ENCODE data around the gene GIMAP5.
"Not testable (repeated sequence)": the region's sequence is repeated elsewhere in the genome, so short reads cannot be mapped to it uniquely, and the experiment has no call there.

The GIMAP5 gene

GRCh38 chr7:150753239-150753638 is 16.0 kb downstream of the GIMAP5 start:
- H3K9me3 ChIP-seq (ENCODE audit: insufficient read depth, low read depth, low read length), result no peaks in the 10 kb centered on the region
- no peak overlapping the region for H3K9ac ChIP-seq (ENCODE audit: low read depth, low read length)
- H3K27ac ChIP-seq (ENCODE audit: low read length), result no peak overlapping the region
- H3K4me3 ChIP-seq (ENCODE audit: low read length), result no peak overlapping the region
- no peaks in the 10 kb centered on the region for H3K4me1 ChIP-seq (ENCODE audit: insufficient read depth, low read length)
- no peaks in the 10 kb centered on the region for H3K36me3 ChIP-seq (ENCODE audit: insufficient read depth, low read depth, low read length)
- H3K27me3 ChIP-seq (ENCODE audit: insufficient read depth, low read length), result peaks cover 56% of the 10 kb centered on the region

GRCh38 chr7:150753826-150754603 is 16.8 kb downstream of the GIMAP5 start:
- no peaks in the 10 kb centered on the region for H3K9me3 ChIP-seq (ENCODE audit: insufficient read depth, low read depth, low read length)
- H3K27ac ChIP-seq (ENCODE audit: low read length), result no peak overlapping the region
- no peak overlapping the region for H3K4me3 ChIP-seq (ENCODE audit: low read length)
- H3K27me3 ChIP-seq (ENCODE audit: insufficient read depth, low read length), result peaks cover 48% of the 10 kb centered on the region
- no peak overlapping the region for H3K9ac ChIP-seq (ENCODE audit: low read depth, low read length)
- no peaks in the 10 kb centered on the region for H3K4me1 ChIP-seq (ENCODE audit: insufficient read depth, low read length)
- H3K36me3 ChIP-seq (ENCODE audit: insufficient read depth, low read depth, low read length), result no peaks in the 10 kb centered on the region

DNA sequence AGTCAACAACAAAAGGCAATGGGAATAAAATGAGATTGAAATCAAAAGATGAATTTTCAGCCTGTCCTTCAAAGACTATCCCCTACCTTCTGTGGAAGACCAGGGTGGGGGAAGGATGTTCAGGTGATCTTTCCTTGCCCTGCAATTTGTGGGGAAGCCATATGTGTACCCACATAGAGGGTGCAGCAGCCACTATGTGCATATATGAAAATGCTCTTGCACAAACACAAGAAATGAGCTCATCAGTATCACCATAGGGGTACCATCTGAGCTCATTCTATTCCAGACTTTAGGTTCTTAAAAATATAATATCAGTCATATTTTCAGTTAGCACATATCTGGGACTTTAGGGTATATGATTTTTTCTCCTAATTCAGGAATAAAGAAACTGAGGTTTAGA is 17.7 kb downstream of the GIMAP5 start:
- Histone ChIP-seq H3K27ac (ENCODE audit: low read length) (no peak overlapping the region), H3K27me3 (ENCODE audit: insufficient read depth, low read length) (peaks cover 39% of the 10 kb centered on the region)

DNA sequence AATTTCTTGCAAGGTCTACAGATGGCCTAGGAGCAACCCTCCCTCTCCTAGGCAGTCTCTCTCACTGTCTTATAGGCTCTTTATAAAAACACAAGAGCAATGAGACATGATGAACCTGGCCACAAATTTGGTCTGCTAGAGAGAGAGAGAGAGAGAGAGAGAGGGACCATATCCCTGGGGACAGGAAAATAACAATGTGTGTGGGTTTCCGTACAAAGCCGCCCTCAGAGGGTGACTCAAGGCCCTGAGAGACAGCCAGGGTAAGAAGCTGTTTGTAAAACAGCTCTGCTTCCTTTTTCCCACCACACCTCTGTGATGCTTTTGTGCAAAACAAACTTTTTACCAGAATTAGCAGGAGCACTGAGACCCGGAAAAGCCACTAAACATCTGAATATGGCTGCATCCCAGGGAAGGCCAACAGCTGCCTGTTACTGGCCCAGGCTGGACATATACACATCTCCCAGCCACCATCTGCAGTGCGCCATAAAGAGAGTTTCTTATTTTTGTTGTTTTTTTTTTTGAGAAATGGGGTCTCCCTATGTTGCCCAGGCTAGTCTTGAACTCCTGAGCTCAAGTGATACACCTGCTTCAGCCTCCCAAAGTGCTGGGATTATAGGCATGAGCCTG is 18.4 kb downstream of the GIMAP5 start:
- Histone ChIP-seq H3K27ac (ENCODE audit: low read length) (no peak overlapping the region), H3K9ac (ENCODE audit: low read depth, low read length) (no peak overlapping the region), H3K27me3 (ENCODE audit: insufficient read depth, low read length) (peaks cover 33% of the 10 kb centered on the region), H3K4me3 (ENCODE audit: low read length) (no peak overlapping the region), H3K4me1 (ENCODE audit: insufficient read depth, low read length) (no peaks in the 10 kb centered on the region), H3K36me3 (ENCODE audit: insufficient read depth, low read depth, low read length) (no peaks in the 10 kb centered on the region), H3K9me3 (ENCODE audit: insufficient read depth, low read depth, low read length) (no peaks in the 10 kb centered on the region)

More for the DNA sequence above, 17.7 kb downstream of the GIMAP5 start:
- Histone ChIP-seq H3K4me3 (ENCODE audit: low read length) (no peak overlapping the region), H3K9me3 (ENCODE audit: insufficient read depth, low read depth, low read length) (no peaks in the 10 kb centered on the region), H3K4me1 (ENCODE audit: insufficient read depth, low read length) (no peaks in the 10 kb centered on the region), H3K9ac (ENCODE audit: low read depth, low read length) (no peak overlapping the region), H3K36me3 (ENCODE audit: insufficient read depth, low read depth, low read length) (no peaks in the 10 kb centered on the region)

DNA sequence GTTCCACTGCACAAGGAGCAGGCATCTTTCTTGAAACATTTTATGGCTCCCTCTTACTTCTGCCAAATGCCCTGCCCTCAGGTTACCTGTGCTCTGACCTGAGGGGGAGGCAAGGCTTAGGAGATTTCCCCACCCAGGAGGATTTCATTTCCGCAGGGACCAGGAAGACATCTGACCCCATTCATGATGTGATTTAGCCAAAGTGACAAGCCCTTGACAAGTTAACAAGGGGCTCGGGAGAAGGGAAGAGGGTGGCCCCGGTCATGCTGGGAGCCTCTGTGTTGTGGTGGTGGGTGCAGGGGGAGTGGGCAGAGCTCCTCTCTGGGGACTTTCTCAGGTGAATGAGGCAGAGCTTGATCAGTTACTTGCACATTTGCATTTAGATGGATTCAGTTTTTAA is 18.9 kb downstream of the GIMAP5 start:
- no peak overlapping the region for H3K27ac ChIP-seq (ENCODE audit: low read length)
- no peak overlapping the region for H3K9ac ChIP-seq (ENCODE audit: low read depth, low read length)
- no peaks in the 10 kb centered on the region for H3K36me3 ChIP-seq (ENCODE audit: insufficient read depth, low read depth, low read length)
- peaks cover 32% of the 10 kb centered on the region for H3K27me3 ChIP-seq (ENCODE audit: insufficient read depth, low read length)
- no peak overlapping the region for H3K4me3 ChIP-seq (ENCODE audit: low read length)
- no peaks in the 10 kb centered on the region for H3K4me1 ChIP-seq (ENCODE audit: insufficient read depth, low read length)
- H3K9me3 ChIP-seq (ENCODE audit: insufficient read depth, low read depth, low read length), result no peaks in the 10 kb centered on the region

DNA sequence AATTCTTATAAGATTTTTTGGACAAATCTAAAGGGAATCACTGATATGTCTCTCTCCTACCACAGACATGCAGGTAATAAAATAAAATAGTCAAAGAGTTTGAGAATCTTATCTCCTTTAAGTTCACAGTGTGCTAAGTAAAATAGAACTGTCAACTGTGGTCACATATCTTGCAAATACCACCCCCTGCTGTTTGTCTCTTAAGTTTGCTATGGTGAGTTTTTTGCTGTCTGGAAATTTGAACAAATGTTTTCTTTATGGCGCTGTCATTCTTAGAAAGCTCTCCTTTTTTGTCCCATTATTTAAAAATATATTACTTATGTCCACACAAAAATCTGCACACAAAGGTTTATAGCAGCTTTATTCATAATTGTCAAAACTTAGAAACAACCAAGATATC is 19.6 kb downstream of the GIMAP5 start:
- peaks cover 28% of the 10 kb centered on the region for H3K27me3 ChIP-seq (ENCODE audit: insufficient read depth, low read length)
- no peak overlapping the region for H3K4me3 ChIP-seq (ENCODE audit: low read length)
- no peaks in the 10 kb centered on the region for H3K36me3 ChIP-seq (ENCODE audit: insufficient read depth, low read depth, low read length)
- no peaks in the 10 kb centered on the region for H3K4me1 ChIP-seq (ENCODE audit: insufficient read depth, low read length)
- no peak overlapping the region for H3K27ac ChIP-seq (ENCODE audit: low read length)
- H3K9ac ChIP-seq (ENCODE audit: low read depth, low read length), result no peak overlapping the region
- no peaks in the 10 kb centered on the region for H3K9me3 ChIP-seq (ENCODE audit: insufficient read depth, low read depth, low read length)

GRCh38 chr7:150759479-150759878 is 22.3 kb downstream of the GIMAP5 start:
- no peak overlapping the region for H3K9ac ChIP-seq (ENCODE audit: low read depth, low read length)
- no peaks in the 10 kb centered on the region for H3K36me3 ChIP-seq (ENCODE audit: insufficient read depth, low read depth, low read length)
- no peaks in the 10 kb centered on the region for H3K9me3 ChIP-seq (ENCODE audit: insufficient read depth, low read depth, low read length)
- H3K4me1 ChIP-seq (ENCODE audit: insufficient read depth, low read length), result no peaks in the 10 kb centered on the region; the same call in 1 of the 2 replicates
- H3K27me3 ChIP-seq (ENCODE audit: insufficient read depth, low read length), result peaks cover 14% of the 10 kb centered on the region; the same call in 1 of the 2 replicates
- H3K27ac ChIP-seq (ENCODE audit: low read length), result no peak overlapping the region
- H3K4me3 ChIP-seq (ENCODE audit: low read length), result no peak overlapping the region

DNA sequence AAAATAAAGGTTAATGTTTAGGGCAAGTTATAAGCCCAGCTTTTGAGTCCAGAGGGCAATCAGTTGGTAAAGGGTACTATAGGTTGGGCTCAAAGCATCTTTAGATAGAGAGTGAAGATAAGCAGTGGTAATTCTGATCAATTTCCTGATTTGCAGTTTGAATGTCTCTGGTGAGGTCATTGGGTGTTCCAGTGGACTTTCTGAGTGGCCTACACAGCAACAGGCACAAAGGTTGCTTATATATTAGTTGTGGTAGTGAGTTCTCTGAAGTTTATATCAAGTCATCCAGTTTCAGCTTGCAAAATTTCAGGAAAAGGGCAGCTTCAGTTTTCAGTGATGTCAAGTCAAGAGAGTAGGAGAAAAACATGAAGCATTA is 29.1 kb downstream of the GIMAP5 start:
- no peak overlapping the region for H3K27ac ChIP-seq (ENCODE audit: low read length)
- no peak overlapping the region for H3K9ac ChIP-seq (ENCODE audit: low read depth, low read length)
- H3K27me3 ChIP-seq (ENCODE audit: insufficient read depth, low read length), result no peaks in the 10 kb centered on the region
- no peaks in the 10 kb centered on the region for H3K36me3 ChIP-seq (ENCODE audit: insufficient read depth, low read depth, low read length)
- H3K4me1 ChIP-seq (ENCODE audit: insufficient read depth, low read length), result peaks cover 11% of the 10 kb centered on the region; the same call in 1 of the 2 replicates
- no peak overlapping the region for H3K4me3 ChIP-seq (ENCODE audit: low read length)
- no peaks in the 10 kb centered on the region for H3K9me3 ChIP-seq (ENCODE audit: insufficient read depth, low read depth, low read length)

DNA sequence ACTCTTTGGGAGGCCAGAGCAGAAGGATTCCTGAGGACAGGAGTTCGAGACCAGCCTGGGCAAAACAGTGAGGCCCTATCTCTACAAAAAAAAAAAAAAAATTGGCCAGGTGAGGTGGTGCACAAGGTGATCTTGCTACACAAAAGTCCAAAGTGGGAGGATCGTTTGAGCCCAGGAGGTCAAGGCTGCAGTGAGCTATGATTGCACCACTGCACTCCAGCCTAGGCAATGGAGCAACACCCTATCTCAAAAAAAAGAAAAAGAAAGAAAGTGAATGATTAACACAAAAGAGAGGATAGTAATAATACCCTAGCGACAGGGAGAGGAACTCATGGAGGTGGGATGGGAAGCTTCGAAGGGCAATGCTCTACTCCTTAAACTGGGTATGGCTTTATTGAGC is 32.5 kb downstream of the GIMAP5 start:
- no peaks in the 10 kb centered on the region for H3K36me3 ChIP-seq (ENCODE audit: insufficient read depth, low read depth, low read length)
- H3K4me3 ChIP-seq (ENCODE audit: low read length), result no peak overlapping the region
- H3K27ac ChIP-seq (ENCODE audit: low read length), result no peak overlapping the region
- H3K9me3 ChIP-seq (ENCODE audit: insufficient read depth, low read depth, low read length), result no peaks in the 10 kb centered on the region; the same call in 1 of the 2 replicates
- H3K4me1 ChIP-seq (ENCODE audit: insufficient read depth, low read length), result peaks cover 9% of the 10 kb centered on the region; the same call in 1 of the 2 replicates
- H3K9ac ChIP-seq (ENCODE audit: low read depth, low read length), result no peak overlapping the region
- H3K27me3 ChIP-seq (ENCODE audit: insufficient read depth, low read length), result no peaks in the 10 kb centered on the region

GRCh38 chr7:150774131-150774530 is 36.9 kb downstream of the GIMAP5 start:
- H3K9me3 ChIP-seq (ENCODE audit: insufficient read depth, low read depth, low read length); H3K27ac ChIP-seq (ENCODE audit: low read length); H3K9ac ChIP-seq (ENCODE audit: low read depth, low read length); H3K4me3 ChIP-seq (ENCODE audit: low read length); H3K36me3 ChIP-seq (ENCODE audit: insufficient read depth, low read depth, low read length); H3K4me1 ChIP-seq (ENCODE audit: insufficient read depth, low read length); H3K27me3 ChIP-seq (ENCODE audit: insufficient read depth, low read length): not testable (repeated sequence)

DNA sequence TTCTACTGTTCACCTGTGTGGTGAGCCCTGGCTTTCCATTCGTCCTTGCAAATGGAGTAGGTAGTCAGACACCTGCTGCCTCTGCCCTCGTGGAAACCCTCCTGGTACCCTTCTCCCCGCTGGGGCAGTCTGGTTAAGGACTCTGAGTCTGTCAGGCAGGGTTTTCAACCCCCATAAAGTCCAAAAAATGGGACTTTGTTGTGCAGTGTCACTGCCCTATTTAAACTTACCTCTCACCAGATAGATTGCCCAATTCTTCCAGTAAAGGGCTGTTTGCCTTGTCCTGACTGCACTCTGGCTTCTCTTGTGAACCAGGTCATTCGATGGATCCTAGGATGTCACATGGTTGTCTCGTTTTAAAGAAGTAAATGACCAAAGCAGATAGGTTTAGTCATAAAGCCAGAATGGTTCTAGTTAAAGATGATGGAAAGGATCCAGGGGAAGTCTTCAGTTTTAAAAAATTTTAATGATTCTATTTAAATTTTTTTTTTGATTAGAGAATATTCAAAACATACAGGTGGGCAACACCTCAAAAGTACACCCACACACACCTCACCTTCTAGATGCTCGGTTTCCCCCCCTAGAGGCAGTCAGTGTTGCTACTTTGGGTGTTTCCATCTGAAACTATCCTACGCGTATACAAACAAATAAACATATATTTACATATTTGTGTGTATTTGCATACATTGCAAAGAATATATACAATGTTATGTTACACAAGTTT is 41.0 kb downstream of the GIMAP5 start:
- Histone ChIP-seq H3K27ac (ENCODE audit: low read length) (no peak overlapping the region), H3K27me3 (ENCODE audit: insufficient read depth, low read length) (peaks cover 8% of the 10 kb centered on the region; the same call in 1 of the 2 replicates), H3K4me3 (ENCODE audit: low read length) (no peak overlapping the region), H3K9ac (ENCODE audit: low read depth, low read length) (no peak overlapping the region), H3K4me1 (ENCODE audit: insufficient read depth, low read length) (no peaks in the 10 kb centered on the region), H3K36me3 (ENCODE audit: insufficient read depth, low read depth, low read length) (no peaks in the 10 kb centered on the region), H3K9me3 (ENCODE audit: insufficient read depth, low read depth, low read length) (no peaks in the 10 kb centered on the region)

All from iPS-20b (cell line).